HG02840 (cell line): ENCODE data around the gene STPG1.
"Not testable (repeated sequence)": the region's sequence is repeated elsewhere in the genome, so short reads cannot be mapped to it uniquely, and the experiment has no call there.

Experiments used
- ATAC-seq: cut with Tn5 transposase; IDR thresholded peaks from one replicate; pipeline ENCODE4 v1.9.1; 2021; ENCODE audit warnings: mild to moderate bottlenecking, moderate library complexity, moderate number of reproducible peaks; ENCODE audit not compliant: unreplicated experiment, low FRiP score

STPG1 gene

GRCh38 chr1:24413350-24414163 is at the start of gene STPG1:
Gene STPG1 (minus strand): TSS chr1:24413782. CDS start chr1:24401388, 12,394 bp downstream.
- no peak for ATAC-seq

GRCh38 chr1:24462128-24462527 is 48.5 kb upstream of the STPG1 start:
- not testable (repeated sequence) for ATAC-seq

- ATAC-seq, result no peak
Measured at GRCh38 chr1:24459551-24460266, 46.1 kb upstream of the STPG1 start.

GRCh38 chr1:24457866-24458265 is 44.3 kb upstream of the STPG1 start:
- no peak for ATAC-seq

- no peak for ATAC-seq
Measured at GRCh38 chr1:24455272-24455671, 41.7 kb upstream of the STPG1 start.

GRCh38 chr1:24454673-24455072 is 41.1 kb upstream of the STPG1 start:
- ATAC-seq, result no peak

GRCh38 chr1:24452922-24453485 is 39.4 kb upstream of the STPG1 start:
- ATAC-seq, result no peak

GRCh38 chr1:24451746-24452145 is 38.2 kb upstream of the STPG1 start:
- no peak for ATAC-seq

- no peak for ATAC-seq
Measured at GRCh38 chr1:24450857-24451397, 37.3 kb upstream of the STPG1 start.

- no peak for ATAC-seq
Measured at GRCh38 chr1:24450316-24450715, 36.7 kb upstream of the STPG1 start.

GRCh38 chr1:24446446-24446845 is 32.9 kb upstream of the STPG1 start:
- not testable (repeated sequence) for ATAC-seq

- no peak for ATAC-seq
Measured at GRCh38 chr1:24443241-24443656, 29.7 kb upstream of the STPG1 start.

- no peak for ATAC-seq
Measured at GRCh38 chr1:24442764-24443163, 29.2 kb upstream of the STPG1 start.

- ATAC-seq, result no peak
Measured at GRCh38 chr1:24441996-24442668, 28.6 kb upstream of the STPG1 start.

GRCh38 chr1:24441480-24441879 is 27.9 kb upstream of the STPG1 start:
- no peak for ATAC-seq

- no peak for ATAC-seq
Measured at GRCh38 chr1:24440436-24440835, 26.9 kb upstream of the STPG1 start.

GRCh38 chr1:24438423-24438901 is 24.9 kb upstream of the STPG1 start:
- no peak for ATAC-seq

- no peak for ATAC-seq
Measured at GRCh38 chr1:24437631-24438396, 24.2 kb upstream of the STPG1 start.

GRCh38 chr1:24435782-24436365 is 22.3 kb upstream of the STPG1 start:
- no peak for ATAC-seq

GRCh38 chr1:24427545-24427862 is 13.9 kb upstream of the STPG1 start:
- ATAC-seq, result no peak
